ENCODE measurements around the gene CCDC33. TPM values are rescaled to one million over a fixed set of nuclear protein-coding genes. Genes with fewer than 3 reads are reported as not detected.
A peak's percentile ranks its signal among the peaks of the same experiment; 100 is the strongest.

Gene CCDC33
- total RNA-seq, 1 donor: 0.09 TPM

GRCh38 chr15:74253211-74253921, 17.2 kb downstream of the CCDC33 start:
- peak; percentile 18 for DNase-seq (ENCODE audit: low read depth)
- H3K4me3 ChIP-seq (ENCODE audit: low read depth, low read length): no peak overlapping the region
- peak; percentile 17 for TF ChIP-seq CTCF (IDR thresholded peaks at IDR 0.05; ENCODE audit: insufficient read depth, low read length)

GRCh38 chr15:74257105-74257504, 21.0 kb downstream of the CCDC33 start:
- TF ChIP-seq CTCF (IDR thresholded peaks at IDR 0.05; ENCODE audit: insufficient read depth, low read length): no peak
- no peak for DNase-seq (ENCODE audit: low read depth)

GRCh38 chr15:74257623-74258022, 21.5 kb downstream of the CCDC33 start:
- no peak overlapping the region for H3K4me3 ChIP-seq (ENCODE audit: low read depth, low read length)
- DNase-seq (ENCODE audit: low read depth): no peak
- no peak for TF ChIP-seq CTCF (IDR thresholded peaks at IDR 0.05; ENCODE audit: insufficient read depth, low read length)

More at GRCh38 chr15:74257105-74257504, 21.0 kb downstream of the CCDC33 start:
- no peak overlapping the region for H3K4me3 ChIP-seq (ENCODE audit: low read depth, low read length)

GRCh38 chr15:74258456-74259291, 22.5 kb downstream of the CCDC33 start:
- H3K4me3 ChIP-seq (ENCODE audit: low read depth, low read length): no peak overlapping the region
- no peak for DNase-seq (ENCODE audit: low read depth)
- no peak for TF ChIP-seq CTCF (IDR thresholded peaks at IDR 0.05; ENCODE audit: insufficient read depth, low read length)

GRCh38 chr15:74259292-74259648, 23.1 kb downstream of the CCDC33 start:
- no peak for TF ChIP-seq CTCF (IDR thresholded peaks at IDR 0.05; ENCODE audit: insufficient read depth, low read length)
- H3K4me3 ChIP-seq (ENCODE audit: low read depth, low read length): no peak overlapping the region
- DNase-seq (ENCODE audit: low read depth): no peak

- no peak for TF ChIP-seq CTCF (IDR thresholded peaks at IDR 0.05; ENCODE audit: insufficient read depth, low read length)
These were observed 23.9 kb downstream of the CCDC33 start for GRCh38 chr15:74259821-74260607.

More at GRCh38 chr15:74259821-74260607, 23.9 kb downstream of the CCDC33 start:
- no peak overlapping the region for H3K4me3 ChIP-seq (ENCODE audit: low read depth, low read length)
- DNase-seq (ENCODE audit: low read depth): no peak
